GM10248 (cell line): ENCODE results near the gene PKIG.

Experiments used
- CTCF ChIA-PET: fragments of 300-600 bp; sonication (Branson Sonifier 250); formaldehyde crosslinking; extraction: SDS; loops from one replicate; lab custom pipeline; 2021; ENCODE audit warnings: antibody characterized with exemption; lab: Yijun Ruan, JAX
- POLR2A ChIA-PET: fragments of 350-650 bp; sonication (Branson Sonifier 250); formaldehyde crosslinking; extraction: SDS; loops from one replicate; lab custom pipeline; 2020; ENCODE audit warnings: antibody characterized with exemption; lab: Yijun Ruan, JAX
- DNase-seq: peaks from one replicate; pipeline ENCODE4 v3.0.0; 2012; ENCODE audit errors: extremely low spot score
- TF ChIP-seq, protein P1 (sequence below): IDR thresholded peaks from 2 replicates; pipeline ENCODE4 v1.5.1; 2012; ENCODE audit warnings: mild to moderate bottlenecking, low read depth; ENCODE audit errors: extremely low read depth, missing control alignments, control extremely low read depth

Gene PKIG

DNA sequence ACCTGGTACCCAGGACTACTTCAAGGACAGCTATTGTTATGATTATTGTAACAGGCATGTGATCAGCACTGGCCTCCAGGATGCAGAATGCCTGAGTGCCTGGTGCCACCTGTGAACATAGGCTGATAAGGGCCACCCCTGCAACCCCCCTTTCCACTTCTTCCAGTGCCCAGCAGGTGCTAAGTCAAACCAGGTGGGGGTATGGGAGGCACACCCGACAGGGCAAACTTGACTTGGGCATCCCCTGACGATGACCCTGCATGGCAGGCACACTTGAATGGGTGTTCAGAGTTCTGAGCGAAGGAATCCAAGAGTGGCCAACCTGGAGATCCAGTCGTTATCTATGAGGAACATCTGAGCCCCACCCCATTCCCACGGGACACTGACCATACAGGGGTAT, 65.7 kb downstream of the PKIG start:
- DNase-seq: no peak
- ChIA-PET CTCF (interaction anchor here (1.3 to 3.7 kb wide), 5 partner anchors 8 to 263 kb away, joined by 3 to 17 read pairs (median 4); no protein-coding TSS in a partner anchor), POLR2A (no interaction called here)
- TF ChIP-seq, protein P1, sequence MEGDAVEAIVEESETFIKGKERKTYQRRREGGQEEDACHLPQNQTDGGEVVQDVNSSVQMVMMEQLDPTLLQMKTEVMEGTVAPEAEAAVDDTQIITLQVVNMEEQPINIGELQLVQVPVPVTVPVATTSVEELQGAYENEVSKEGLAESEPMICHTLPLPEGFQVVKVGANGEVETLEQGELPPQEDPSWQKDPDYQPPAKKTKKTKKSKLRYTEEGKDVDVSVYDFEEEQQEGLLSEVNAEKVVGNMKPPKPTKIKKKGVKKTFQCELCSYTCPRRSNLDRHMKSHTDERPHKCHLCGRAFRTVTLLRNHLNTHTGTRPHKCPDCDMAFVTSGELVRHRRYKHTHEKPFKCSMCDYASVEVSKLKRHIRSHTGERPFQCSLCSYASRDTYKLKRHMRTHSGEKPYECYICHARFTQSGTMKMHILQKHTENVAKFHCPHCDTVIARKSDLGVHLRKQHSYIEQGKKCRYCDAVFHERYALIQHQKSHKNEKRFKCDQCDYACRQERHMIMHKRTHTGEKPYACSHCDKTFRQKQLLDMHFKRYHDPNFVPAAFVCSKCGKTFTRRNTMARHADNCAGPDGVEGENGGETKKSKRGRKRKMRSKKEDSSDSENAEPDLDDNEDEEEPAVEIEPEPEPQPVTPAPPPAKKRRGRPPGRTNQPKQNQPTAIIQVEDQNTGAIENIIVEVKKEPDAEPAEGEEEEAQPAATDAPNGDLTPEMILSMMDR: no peak

DNA sequence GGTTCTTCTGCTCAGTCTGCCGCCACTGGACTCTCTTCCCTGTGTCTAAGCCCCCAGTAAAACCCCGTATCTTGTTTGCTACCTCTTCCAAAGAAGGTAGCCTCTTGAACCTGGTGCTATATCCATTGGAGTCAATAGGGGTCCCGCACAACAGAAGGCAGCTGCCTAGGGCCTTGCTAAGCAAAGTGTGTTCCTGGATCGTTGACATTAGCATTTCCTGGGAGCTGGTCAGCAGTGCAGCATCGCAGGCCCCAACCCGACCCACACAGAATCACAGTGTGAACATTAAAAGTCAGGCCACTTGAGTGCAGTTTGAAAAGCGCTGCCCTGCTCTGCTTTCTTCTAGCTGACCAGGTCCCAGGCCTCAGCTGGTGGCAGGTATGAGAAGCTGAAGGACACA, 66.2 kb downstream of the PKIG start:
- TF ChIP-seq, protein P1: no peak
- CTCF ChIA-PET: interaction anchor here (1.7 to 3.7 kb wide), 4 partner anchors 8 to 264 kb away, joined by 4 to 17 read pairs (median 10); no protein-coding TSS in a partner anchor
- DNase-seq: no peak
- POLR2A ChIA-PET: no interaction called here

DNA sequence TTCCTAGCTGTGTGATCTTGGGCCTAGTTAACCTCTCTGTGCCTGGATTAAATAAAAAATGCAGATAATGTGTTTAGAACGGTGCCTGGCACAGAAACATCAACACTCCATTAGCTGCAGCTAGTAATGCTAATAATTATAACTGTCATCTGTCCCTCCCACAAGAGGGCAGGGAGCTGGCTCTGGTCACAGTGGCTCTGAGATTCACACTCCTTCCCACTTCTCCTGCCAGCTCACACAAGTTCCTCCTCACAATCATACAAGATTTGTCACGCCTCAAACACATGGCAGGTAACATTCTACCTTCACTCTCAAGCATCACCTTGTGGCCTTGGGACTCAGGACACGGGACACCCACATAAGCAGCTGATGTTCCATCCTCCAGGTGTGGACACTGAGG, 66.7 kb downstream of the PKIG start:
- ChIA-PET CTCF (interaction anchor here (0.7 to 3.7 kb wide), 5 partner anchors 7 to 264 kb away, joined by 3 to 17 read pairs (median 5); no protein-coding TSS in a partner anchor), POLR2A (no interaction called here)
- TF ChIP-seq, protein P1: no peak
- no peak for DNase-seq

DNA sequence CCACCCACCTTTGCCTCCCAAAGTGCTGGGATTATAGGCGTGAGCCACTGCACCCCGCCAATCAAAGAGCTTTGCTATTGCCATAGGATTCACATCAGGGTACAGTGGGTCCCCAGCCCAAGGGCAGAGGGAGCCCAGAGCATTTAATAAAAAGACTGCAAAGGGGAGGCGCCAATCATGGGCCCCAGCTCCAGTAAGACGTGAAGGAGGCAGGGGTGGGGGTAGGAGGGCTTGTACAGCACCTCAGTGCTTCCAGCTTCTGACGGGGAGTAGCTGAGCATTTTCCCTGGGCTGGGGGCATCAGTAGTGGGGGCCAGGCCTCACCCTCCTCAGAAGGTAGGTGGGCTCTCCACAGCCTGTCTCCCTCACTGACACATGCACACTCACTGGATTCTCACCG, 67.6 kb downstream of the PKIG start:
- TF ChIP-seq, protein P1: no peak
- DNase-seq: no peak
- ChIA-PET POLR2A (interaction anchor here (0.6 kb wide), 1 partner anchor 148 kb away, joined by 4 read pairs; no protein-coding TSS in a partner anchor), CTCF (interaction anchor here (0.7 to 3.7 kb wide), 7 partner anchors 11 to 46 kb away, joined by 3 to 17 read pairs (median 4); no protein-coding TSS in a partner anchor)

DNA sequence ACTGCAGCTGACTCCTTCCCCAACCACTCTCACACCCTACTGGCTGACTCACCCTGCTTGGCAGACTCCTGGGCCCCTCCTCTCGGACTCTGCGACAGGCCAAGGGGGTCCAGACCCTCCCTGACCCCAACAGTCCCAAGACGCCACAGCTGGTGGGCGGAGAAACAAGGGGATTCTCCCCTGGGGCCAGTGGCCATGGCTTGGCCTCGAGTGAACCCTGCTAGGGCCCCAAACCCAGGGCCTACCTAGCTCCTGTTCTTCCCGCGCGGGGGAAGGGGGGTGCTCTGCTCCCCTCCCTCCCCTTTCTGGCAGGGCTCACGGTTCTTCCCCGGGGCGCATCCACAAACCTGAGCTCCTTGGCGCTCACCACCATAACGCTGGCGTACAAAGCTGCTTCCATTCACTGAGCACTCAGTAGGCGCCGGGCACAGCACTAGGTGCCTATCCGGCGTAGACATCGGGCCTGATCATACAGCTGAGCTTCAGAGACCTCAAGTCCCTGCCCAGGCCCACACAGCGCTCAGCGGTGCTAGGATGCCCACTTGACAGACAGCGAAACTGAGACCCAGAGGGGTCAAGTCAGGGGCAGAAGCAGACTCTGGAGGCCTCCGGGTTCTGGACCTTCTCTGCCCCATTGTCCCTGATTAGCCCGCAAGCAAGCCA, 68.5 kb downstream of the PKIG start:
- ChIA-PET POLR2A (no interaction called here), CTCF (interaction anchor here (0.7 to 3.7 kb wide), 7 partner anchors 8 to 434 kb away, joined by 3 to 17 read pairs (median 4); no protein-coding TSS in a partner anchor)
- TF ChIP-seq, protein P1: no peak
- DNase-seq: no peak

DNA sequence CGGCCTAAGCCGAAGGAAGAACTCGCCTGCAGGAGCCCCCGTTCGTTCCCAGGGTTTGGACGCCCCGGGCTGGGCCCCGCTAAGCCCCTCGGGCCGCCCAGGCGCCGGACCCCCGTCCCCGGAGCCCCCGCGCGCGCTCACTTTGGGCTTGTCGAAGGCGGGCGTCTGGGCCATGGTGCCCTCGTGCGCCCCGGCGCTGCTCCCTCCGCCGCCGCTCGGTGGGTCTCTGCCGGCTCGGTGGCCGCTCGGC, 69.0 kb downstream of the PKIG start:
- TF ChIP-seq, protein P1: no peak
- DNase-seq: no peak
- ChIA-PET CTCF (interaction anchor here (0.7 to 3.7 kb wide), 4 partner anchors 9 to 434 kb away, joined by 3 to 17 read pairs (median 10); no protein-coding TSS in a partner anchor), POLR2A (interaction anchor here (0.7 kb wide), 1 partner anchor 1184 kb away, joined by 8 read pairs; no protein-coding TSS in a partner anchor)
